Panc1 (cell line): Measurements from ENCODE around the gene MPO.
A peak's percentile ranks its signal among the peaks of the same experiment; 100 is the strongest.

Source experiments
- CTCF ChIP-seq: fragments of 450-650 bp; IDR thresholded peaks from 2 replicates; pipeline ENCODE4 v1.5.1; 2017; ENCODE audit warnings: mild to moderate bottlenecking
- POLR2AphosphoS5 ChIP-seq: IDR thresholded peaks from 2 replicates; pipeline ENCODE4 v1.6.1; 2012; ENCODE audit warnings: mild to moderate bottlenecking, low read depth, low read length, moderate library complexity
- REST ChIP-seq, 2 experiments: IDR thresholded peaks; 2 replicates each; pipeline ENCODE4 v1.6.1; 2011 to 2012; ENCODE audit warnings: low read depth in 2 of 2, control low read depth in 1 of 2, low read length in 1 of 2, mild to moderate bottlenecking in 1 of 2, moderate library complexity in 1 of 2; ENCODE audit not compliant: insufficient read depth in 1 of 2
- SIN3A ChIP-seq: IDR thresholded peaks from 2 replicates; pipeline ENCODE4 v1.6.1; 2012; ENCODE audit warnings: low read depth, mild to moderate bottlenecking, low read length, moderate library complexity, borderline replicate concordance; ENCODE audit not compliant: insufficient read depth

- TF ChIP-seq REST (IDR thresholded peaks at IDR 0.05; ENCODE audit: insufficient read depth in 1 of 2, low read depth in 2 of 2, low read length in 1 of 2), result no peak
- peak; percentile 86 for TF ChIP-seq CTCF
- no peak for TF ChIP-seq POLR2AphosphoS5
- TF ChIP-seq SIN3A, result no peak
These were observed 36.8 kb upstream of the MPO start for GRCh38 chr17:58317421-58318064.
